GM21381 (cell line): ENCODE measurements around the gene HNF4A.

Experiments
- ATAC-seq: cut with Tn5 transposase; IDR thresholded peaks from one replicate; pipeline ENCODE4 v1.9.1; 2021; ENCODE audit warnings: mild to moderate bottlenecking, moderate library complexity; ENCODE audit not compliant: unreplicated experiment

Gene HNF4A

GRCh38 chr20:44439318-44439717 lies 83.8 kb downstream of the HNF4A start:
- ATAC-seq: no peak

- ATAC-seq: no peak
Observed at GRCh38 chr20:44442298-44443070, 87.0 kb downstream of the HNF4A start.

- no peak for ATAC-seq
Observed at GRCh38 chr20:44445742-44446710, 90.5 kb downstream of the HNF4A start.

GRCh38 chr20:44447827-44448419 lies 92.4 kb downstream of the HNF4A start:
- ATAC-seq: no peak

GRCh38 chr20:44448753-44449546 lies 93.5 kb downstream of the HNF4A start:
- ATAC-seq: no peak

- ATAC-seq: no peak
Observed at GRCh38 chr20:44449864-44450263, 94.4 kb downstream of the HNF4A start.

- no peak for ATAC-seq
Observed at GRCh38 chr20:44450281-44450889, 94.9 kb downstream of the HNF4A start.

- no peak for ATAC-seq
Observed at GRCh38 chr20:44450903-44451450, 95.5 kb downstream of the HNF4A start.

GRCh38 chr20:44454306-44454963 lies 98.9 kb downstream of the HNF4A start:
- no peak for ATAC-seq

- ATAC-seq: no peak
Observed at GRCh38 chr20:44455126-44455525, 99.6 kb downstream of the HNF4A start.

- no peak for ATAC-seq
Observed at GRCh38 chr20:44456611-44457010, 101.1 kb downstream of the HNF4A start.

GRCh38 chr20:44457016-44457415 lies 101.5 kb downstream of the HNF4A start:
- no peak for ATAC-seq

GRCh38 chr20:44459271-44459670 lies 103.8 kb downstream of the HNF4A start:
- ATAC-seq: no peak

- no peak for ATAC-seq
Observed at GRCh38 chr20:44460795-44461141, 105.3 kb downstream of the HNF4A start.

GRCh38 chr20:44461142-44461802 lies 105.8 kb downstream of the HNF4A start:
- ATAC-seq: no peak

GRCh38 chr20:44461803-44462174 lies 106.3 kb downstream of the HNF4A start:
- ATAC-seq: no peak

- no peak for ATAC-seq
Observed at GRCh38 chr20:44463466-44463865, 108.0 kb downstream of the HNF4A start.

GRCh38 chr20:44464514-44464913 lies 109.0 kb downstream of the HNF4A start:
- no peak for ATAC-seq

GRCh38 chr20:44465001-44465560 lies 109.6 kb downstream of the HNF4A start:
- ATAC-seq: no peak
